Stimulated activated CD4-positive, alpha-beta T cell treated with anti-CD3 and anti-CD28 coated beads, Interleukin-12 subunit alpha, Interleukin-12 subunit beta, amount 100 ng/mL, for 24 hours (primary cell): Measurements from ENCODE around the gene PHKA2.
"Not testable (repeated sequence)": the region's sequence is repeated elsewhere in the genome, so short reads cannot be mapped to it uniquely, and the experiment has no call there.

Experiments used
- DNase-seq, 2 experiments: peaks; one replicate each; pipeline ENCODE4 v3.0.0-alpha.2; 2020; ENCODE audit warnings: low read depth in 2 of 2

PHKA2 gene

DNA sequence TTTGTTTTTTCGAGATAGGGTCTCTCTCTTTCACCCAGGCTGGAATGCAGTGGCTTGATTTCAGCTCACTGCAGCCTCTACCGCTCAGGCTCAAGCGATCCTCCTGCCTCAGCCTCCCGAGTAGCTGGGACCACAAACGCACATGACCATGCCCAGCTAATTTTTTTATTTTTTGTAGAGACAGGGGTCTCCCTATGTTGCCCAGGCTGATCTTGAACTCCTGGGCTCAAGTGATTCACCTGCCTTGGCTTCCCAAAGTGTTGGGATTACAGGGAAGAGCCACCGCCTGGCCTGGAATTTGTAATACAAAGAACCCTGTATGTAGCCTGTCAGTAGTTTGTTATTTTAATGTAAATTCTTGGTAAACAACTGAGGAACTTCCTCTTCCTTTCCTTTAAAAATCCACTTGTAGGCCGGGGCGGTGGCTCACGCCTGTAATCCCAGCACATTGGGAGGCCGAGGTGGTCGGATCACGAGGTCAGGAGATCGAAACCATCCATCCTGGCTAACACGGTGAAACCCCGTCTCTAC is 119.5 kb downstream of the PHKA2 start:
- no peak for DNase-seq

DNA sequence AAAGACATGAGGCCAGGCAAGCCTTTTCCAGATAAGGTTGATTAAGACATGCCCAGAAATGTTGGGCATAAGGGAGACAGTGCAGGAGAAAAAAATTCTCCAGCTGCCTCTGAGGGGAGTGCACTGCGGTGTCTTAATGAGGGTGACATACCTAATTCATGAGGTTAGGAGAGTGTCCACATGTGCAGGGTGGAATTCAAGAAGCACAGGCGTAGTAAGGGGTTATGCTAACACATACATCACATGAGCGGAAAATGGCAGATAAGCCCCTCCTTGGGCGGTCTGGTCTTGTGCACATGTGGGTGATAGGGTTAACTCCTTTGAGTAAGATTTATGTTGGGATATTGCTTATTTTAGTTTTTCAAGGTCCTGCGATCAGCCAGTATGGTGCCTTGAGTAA is 122.4 kb downstream of the PHKA2 start:
- no peak for DNase-seq

DNA sequence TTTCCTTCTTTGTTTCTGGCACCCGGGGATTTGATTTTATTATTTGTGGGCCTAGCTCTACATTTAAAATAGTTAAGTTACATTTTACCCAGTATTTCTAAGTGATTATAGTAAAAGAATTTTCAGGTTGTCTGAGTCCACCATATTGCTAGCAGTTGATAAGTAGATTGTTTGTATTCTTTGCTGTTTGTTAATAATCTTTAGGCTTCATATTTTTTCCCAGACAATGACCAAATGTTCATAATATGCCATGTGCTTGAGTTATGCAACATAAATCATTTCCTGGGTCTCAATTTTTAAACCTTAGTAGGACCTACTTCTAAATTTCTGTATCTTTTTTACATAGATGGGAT is 127.3 kb downstream of the PHKA2 start:
- DNase-seq: no peak

DNA sequence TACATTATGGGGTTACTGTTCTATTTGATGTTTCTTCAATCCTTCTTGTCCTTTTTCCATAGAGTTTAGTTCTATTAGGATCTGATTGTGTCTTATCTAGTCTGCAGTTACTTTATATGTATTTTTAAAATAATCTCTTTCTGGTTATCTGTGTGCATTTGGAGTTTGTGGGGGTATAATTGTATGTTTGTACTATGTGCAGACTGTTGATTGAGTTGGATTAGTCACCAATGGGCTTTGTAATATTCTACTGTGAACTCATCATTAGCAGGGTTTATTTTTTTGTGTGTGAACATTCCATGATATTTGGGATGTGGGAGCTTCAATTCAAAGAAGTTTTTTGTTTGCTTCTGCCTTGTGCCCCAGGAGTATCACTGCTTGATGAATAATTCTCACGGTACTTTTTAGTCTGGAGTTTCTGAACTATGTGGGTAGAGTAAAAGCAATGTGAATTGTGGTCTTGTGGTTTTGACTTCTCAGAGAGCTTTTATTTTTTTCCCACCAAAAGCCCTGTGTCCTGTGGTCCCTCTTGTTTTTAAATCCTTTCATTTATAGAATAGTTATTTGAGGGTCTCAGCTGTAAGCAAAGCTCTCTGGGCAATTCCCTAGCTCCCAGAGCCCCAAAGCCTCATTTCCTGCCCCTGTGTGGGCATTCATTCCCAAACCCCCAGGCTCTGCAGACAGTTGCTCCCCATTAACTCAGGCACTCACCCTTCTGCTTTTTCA is 127.8 kb downstream of the PHKA2 start:
- DNase-seq: no peak

DNA sequence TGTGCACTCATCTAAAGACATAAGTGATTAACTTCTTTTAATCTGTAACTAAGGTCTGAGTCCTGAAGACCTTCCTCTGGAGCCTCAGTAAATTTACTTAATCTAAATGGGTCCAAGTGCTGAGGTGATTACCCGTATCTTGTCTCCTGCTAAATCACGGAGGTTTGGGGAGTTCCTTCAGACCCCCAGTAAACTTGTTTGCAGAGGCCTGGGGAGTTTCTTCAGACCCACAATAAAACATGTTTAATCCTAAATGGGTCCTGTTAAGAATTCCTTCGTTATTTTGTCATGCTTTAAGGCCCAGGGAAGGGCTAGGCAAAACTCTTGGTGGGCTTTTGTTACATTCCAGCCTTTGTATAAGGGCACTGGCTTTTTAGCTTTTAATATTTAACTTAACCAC is 136.0 kb downstream of the PHKA2 start:
- DNase-seq: not testable (repeated sequence)
